ENCODE results near the gene OR7A5.
A peak's percentile ranks its signal among the peaks of the same experiment; 100 is the strongest.
"Not testable (repeated sequence)": the region's sequence is repeated elsewhere in the genome, so short reads cannot be mapped to it uniquely, and the experiment has no call there.

The OR7A5 gene

DNA sequence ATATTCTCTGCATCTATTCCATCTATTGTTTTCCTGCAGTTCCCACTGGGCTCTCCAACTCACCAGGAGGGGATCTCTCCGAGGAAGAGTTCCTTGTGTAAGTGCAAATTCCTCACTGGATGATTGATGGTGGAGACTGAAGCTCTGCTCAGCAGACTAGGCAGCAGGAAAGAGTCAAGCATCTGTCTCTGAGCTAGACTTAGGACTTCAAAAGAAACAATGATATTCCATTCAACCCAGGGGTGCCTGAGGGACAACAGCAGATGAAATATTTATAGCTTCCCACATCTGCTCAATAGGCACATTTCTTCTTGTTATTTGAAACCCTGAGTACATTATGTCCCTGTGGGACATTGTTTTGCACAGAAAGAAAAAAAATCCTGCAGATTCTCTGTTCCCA lies at the start of gene OR7A5, which contains the start of gene OR7C1:
Gene OR7A5 (minus strand): TSS at position 175 of the 400 bp plus-strand sequence. CDS start 6,944 bp downstream, outside the sequence.
Gene OR7C1 (minus strand): TSS at position 175 of the 400 bp plus-strand sequence. CDS start 35,049 bp downstream, outside the sequence.
- no peak for DNase-seq

DNA sequence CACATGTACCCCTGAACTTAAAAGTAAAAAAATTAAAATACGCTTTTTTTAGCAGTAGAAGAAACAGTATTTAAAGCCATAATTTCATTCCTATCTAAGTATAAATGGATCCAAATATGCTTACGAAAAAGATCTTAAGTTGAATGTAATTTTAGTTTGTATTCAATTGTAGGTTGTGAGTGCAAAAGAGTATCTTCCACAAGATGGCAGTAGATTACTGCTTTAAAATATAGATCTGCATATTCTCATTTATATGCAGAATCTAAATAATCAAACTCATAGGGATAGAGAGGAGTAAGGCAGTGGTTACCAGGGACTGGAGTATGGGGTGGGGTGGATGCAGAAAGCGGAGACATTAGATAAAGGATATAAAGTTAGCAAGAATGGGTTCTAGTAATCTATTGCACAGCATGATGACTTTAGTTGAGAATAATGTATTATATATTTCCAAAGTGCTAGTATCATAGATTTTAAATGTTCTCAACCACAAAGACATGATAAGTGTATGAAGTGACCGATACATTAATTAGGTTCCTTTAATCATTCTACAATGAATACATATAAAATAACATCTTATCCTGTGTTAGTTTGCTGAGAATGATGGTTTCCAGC lies 36.7 kb upstream of the OR7A5 start:
- DNase-seq, result peak; percentile 66

DNA sequence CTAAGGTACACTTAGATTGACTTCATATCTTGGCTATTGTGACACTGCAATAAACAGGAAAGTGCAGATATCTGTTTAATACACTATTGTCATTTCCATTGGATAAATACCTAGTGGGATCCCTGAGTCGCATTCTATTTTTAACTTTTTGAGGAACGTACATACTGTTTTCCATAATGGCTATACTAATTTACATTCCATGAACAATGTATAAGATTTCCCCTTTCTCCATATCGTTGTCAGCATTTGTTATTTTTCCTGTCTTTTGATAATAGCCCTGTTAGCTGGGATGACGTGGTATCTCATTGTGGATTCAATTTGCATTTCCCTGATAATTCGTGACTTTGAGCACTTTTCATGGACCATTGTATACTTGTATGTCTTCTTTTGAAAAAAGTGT lies 33.5 kb upstream of the OR7A5 start:
- DNase-seq, result no peak

DNA sequence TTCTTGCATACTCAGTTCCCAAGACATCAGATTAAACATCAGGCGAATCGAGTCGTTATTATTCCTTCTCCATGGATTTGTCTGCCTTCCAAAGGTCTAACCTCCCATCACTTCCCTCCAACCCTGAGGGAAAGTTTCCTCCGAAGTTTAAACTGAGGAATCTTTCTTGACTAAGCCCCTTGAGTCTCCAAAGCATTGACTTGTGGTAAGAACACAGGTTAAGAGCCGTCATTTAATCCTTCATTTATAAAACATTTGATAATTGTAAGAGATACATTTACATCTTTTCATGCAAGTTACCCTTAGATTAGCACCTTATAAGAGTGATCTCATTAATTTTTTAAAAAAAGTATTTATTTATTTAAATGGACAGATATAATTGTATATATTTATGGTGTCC lies 13.8 kb upstream of the OR7A5 start, which contains the start of gene OR7A10:
Gene OR7A10 (minus strand): TSS at position 101 of the 400 bp plus-strand sequence. CDS start 7,045 bp downstream, outside the sequence.
- no peak for DNase-seq

DNA sequence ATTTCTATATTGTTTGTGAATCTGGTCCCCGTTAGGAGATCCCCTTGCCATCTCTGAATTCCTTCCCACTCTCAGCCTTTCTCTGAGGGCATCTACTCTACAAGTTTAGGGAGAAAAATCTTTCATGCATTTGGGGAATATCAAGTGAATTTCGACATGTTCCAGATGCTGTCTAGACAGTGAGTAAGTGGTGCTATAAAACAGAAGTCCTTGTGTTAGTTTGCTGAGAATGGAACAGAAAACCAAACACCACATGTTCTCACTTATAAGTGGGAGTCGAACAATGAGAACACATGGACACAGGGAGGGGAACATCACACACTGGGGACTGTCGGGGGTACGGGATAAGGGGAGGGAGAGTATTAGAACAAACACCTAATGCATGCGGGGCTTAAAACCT lies 8.6 kb upstream of the OR7A5 start:
- no peak for DNase-seq

DNA sequence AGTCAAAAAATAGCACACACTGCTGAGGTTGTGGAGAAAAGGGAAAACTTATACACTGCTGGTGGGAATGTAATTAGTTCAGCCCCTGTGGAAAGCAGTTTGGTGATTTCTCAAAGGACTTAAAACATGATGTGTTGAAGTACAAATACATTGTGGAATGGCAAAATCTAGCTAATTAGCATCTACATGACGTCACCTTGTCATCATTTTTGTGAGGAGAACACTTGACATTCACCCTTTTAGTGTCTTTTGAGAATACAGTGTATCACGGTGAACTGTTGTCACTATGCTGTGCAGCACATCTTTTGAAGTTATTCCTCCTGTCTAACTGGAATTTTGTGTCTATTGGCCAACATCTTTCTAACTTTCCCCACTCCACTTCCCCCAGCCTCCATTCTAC lies 8.2 kb upstream of the OR7A5 start:
- DNase-seq, result no peak

DNA sequence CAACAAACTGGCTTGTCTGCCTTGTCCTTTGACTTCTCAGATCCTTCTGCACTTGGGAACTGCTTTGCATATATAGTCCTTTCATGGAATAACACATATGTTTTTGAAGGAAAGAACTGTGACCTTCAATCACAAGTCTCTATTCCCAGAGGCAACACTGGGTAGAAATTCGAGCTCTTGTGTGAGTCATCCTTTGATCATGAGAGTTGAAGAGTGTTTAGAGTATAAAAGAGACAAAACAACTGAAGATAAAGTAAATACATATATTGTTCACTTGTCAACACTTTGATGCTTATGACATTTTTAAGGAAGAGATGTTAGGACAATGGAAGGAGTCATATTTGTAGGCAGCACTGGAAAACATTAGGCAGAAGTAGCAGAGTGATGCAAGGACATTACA lies 5.2 kb upstream of the OR7A5 start:
- DNase-seq, result no peak

DNA sequence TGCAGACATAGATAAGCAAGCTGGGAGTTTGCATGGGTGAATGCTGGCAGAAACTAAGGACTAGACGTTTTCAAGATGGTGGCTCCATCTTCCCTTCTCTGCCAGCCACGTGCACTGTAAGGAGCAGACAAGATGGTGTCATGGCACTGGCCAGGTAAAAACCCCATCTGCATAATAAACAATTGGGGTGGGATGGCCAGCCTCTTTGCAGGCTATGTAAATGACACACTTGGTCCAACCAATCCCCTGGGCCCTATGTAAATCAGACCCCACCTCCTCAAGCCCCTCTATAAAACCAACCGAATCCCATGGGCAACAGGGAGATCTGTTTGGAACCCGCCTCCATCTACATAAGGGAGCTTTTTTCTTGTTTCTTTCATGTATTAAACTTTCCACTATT lies 2.4 kb upstream of the OR7A5 start:
- no peak for DNase-seq

DNA sequence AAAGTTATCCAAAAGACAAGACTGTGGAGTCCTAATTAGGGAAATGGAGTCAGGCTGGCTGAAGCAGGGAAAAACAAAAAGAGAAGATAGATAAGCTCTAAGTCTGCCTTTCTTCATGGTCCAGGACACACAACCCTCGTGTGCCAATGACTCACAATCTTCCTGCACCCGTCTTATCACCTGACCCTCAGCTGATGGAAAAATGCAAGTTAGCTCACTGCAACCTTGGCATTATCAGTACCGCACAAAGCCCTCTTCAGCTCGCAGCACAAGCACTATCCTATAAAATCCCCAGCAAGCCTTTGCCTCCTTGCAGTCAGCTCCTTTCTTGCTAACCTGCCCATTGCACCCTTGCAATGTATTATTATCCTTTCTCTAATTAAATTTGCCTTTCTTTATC lies 4.3 kb downstream of the OR7A5 start:
- DNase-seq, result peak; percentile 3

DNA sequence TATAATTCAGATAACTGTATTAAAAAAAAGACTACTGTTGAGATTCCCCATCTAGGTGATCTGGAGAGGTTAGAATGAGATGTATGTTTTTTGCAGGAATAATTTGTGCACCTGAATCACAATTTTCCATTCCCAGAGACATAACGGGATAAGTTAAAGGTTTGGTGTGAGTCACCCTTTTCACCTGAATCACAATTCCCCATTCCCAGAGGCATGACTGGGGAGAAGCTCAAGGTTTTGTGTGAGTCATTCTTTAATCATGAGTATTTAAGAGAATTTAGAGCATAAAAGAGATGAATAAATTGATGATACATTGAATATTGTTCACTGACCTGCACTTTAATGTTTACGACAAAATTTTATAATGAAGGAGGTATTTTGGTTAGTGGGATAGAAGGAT lies 9.0 kb downstream of the OR7A5 start:
- DNase-seq, result no peak

DNA sequence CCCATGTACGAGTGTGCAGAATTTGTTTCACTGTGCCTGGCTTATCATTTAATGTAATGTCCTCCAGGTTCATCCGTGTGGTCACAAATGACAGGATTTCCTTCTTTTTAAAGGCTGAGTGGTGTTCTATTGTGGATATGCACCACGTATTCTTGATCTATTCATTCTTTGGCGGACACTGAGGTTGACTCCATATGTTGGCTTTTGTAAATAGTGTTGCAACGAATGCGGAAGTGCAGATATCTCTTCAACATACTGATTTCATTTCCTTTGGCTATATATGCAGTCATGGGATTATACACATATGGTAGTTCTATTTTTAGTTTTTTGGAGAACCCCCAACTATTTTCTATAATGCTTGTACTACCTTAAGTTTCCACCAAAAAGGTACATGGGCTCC lies 13.0 kb downstream of the OR7A5 start:
- DNase-seq, result peak; percentile 56

DNA sequence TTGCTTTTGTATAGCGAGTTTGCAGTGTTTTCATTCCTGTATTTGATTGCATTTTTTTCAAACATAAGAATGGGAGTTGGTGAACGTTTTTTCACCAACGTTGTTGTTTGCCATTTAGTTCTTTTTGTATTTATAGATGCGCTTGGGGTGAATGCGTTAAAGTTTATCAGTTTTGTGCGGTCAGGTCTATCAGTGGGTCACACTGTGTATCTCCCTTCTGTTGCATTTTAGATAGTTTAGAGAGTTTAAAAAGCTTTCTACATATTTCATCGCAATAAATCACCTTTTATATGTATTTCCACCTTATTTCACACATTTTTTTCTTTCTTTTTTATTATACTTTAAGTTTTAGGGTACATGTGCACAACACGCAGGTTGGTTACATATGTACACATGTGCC lies 16.4 kb downstream of the OR7A5 start:
- no peak for DNase-seq

DNA sequence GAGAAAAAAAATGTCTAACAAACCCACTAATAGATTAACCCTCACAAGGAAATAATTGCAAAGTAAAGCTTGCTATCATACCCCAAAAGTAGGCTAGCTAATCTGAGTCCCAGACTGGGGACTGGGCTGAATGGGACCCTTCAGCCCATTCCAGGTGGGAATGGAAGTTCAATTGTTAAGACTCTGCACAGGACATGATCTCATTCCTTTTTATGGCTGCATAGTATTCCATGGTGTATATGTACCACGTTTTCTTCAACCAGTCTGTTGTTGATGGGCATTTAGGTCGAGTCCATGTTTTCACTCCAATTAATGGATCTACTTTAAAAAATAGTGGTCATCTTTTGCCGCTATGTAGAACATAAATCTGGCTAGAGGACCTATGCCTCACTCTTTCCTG lies 17.9 kb downstream of the OR7A5 start:
- no peak for DNase-seq

DNA sequence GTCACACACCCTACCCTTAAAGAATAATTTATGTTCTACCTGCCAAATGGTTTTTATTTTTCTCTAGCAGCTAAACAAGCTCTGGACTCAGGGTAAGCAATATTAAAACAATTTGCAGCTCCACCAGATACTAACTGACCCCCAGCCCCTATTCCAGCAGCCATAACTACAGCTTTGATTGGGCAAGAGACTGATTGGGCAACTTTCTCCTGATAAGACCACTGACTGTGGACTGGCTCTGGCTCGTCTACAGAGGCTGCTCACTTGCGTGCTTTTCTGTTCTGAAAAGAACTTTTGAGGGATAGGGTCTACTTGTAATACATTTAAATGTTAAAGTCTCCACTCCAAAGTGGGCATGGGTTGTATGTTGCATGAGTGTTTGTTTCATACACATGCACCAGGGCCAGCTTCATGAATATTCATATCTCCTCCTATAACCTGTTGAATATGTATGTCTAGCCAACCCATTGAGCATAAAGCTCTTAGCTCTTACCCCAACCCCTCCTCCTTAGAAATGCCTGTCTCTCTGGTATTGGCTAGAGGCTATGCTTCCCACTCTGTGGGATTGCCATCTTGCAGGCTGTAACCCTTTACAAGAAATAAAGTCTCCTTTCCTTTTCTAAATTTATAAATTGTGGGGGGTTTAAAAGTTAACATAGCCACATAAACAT lies 19.9 kb downstream of the OR7A5 start:
- DNase-seq, result no peak

DNA sequence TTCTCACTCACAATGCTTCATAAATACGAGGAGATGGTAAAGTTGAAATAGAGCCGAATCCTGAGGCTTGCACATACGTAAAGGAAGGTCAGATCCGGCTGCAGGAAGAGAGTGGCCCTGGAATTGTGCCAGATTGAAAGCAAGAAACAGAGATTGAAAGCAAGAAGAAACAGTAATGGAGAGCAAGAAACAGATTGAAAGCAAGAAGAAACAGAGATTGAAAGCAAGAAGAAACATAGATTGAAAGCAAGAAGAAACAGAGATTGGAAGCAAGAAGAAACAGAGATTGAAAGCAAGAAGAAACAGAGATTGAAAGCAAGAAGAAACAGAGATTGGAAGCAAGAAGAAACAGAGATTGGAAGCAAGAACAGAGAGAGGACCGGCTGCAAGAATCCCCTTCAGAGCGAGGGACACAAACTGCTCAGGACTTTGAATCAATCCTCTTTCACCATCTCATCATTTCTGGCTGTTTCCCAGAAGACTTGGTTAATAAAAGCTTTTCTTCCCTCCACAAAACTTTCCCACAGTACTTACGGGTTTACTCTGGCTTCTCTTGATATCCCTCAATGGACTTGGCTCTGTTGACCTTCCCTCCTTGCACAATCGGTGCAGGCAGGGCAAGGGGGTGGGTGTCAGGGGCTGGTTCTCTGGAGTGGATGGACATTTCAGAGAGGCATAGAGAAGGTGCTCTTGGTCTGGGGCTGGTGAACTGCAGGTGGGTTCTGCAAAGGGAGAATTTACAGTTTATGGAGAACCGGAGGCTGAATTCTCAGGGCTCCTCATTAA lies 25.5 kb downstream of the OR7A5 start:
- no peak for DNase-seq

DNA sequence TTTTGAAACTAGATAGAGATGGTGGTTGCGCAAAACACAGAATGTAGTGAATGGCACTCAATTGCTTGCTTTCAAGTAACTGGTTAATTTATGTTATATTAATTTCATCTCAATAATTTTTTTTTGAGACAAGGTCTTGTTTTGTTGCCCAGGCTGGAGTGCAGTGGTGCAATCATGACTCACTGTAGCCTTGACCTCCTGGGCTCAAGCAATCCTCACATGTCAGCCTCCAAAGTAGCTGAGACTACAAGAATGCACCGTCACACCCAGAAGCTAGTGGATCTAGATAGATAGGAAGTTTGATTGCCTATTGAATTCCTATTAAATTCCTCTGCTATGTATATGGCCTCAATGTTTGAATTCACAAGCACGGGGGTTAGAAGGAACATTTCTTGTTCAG lies 30.2 kb downstream of the OR7A5 start:
- peak; percentile 29 for DNase-seq

DNA sequence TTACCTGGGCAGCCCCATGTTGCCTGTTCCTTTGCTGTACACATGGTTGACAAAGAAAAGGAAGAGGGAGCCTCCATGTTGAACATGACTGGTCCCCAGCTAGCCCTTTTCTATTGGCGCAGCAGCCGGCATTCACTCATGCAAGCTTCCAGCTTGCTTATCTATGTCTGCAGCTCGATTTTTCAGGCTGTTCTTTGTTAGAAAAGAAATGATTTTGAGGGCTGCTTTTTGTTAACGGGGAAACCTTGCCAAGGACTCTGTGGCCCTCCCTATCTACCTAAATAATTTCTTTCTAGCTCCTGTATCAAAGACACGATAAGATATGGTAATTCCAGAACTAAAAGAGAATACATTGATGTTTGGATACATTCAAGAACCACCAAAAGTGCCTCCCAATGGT lies 36.2 kb downstream of the OR7A5 start:
- no peak for DNase-seq

DNA sequence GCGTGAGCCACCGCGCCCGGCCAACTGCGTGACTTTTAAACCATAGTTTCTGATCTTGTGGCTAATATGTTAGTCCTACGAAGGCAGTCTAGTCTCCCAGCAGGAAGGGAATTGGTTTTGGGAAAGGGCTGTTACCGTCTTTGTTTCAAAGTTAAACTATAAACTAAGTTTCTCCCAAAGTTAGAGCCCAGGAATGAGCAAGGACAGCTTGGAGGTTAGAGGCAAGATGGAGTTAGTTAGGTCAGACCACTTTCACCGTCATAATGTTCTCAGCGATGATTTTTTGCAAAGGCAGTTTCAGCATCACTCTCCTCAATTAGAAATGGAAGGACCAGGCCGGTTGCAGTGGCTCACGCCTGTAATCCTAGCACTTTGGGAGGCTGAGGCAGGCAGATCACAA lies 39.0 kb downstream of the OR7A5 start:
- DNase-seq, result no peak

DNA sequence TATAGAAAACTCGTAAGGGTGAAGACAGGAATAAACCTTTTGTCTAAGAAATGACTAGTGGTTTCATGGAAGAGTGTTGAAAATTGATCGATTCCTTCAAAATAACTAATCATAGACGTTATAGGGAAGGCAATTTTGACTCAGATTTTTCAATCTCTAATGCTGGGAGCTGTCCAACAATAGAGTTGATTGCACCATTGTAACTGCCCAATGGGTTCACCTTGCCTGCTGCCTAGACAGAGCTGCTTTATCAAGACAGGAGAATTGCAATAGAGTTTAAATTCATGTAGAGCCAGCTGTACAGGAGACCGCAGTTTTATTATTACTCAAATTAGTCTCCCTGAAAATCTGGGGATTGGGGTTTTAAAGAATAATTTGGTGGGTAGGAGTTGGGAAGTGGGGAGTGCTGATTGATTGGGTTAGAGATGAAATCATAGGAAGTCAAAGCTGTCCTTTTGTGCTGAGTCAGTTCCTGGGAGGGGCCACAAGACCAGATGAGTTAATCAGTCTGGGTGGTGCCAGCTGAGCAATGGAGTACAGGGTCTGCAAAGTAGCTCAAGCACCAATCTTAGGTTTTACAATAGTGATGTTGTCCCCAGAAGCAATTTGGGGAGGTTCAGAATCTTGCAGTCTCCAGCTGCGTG lies 39.8 kb downstream of the OR7A5 start:
- no peak for DNase-seq

DNA sequence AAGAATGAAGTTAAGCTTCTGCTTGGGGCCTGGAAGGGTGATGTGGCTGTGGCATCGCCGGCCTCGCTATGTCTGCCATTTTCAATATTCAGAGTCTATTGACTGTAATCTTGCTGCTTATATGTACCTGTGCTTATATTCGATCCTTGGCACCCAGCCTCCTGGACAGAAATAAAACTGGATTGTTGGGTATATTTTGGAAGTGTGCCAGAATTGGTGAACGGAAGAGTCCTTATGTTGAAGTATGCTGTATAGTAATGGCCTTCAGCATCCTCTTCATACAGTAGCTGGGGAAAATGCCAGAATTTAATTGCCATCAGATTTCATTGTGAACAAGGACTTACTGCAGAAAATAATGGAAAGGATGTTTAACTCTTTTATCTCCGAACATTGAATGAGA lies 42.7 kb downstream of the OR7A5 start:
- DNase-seq, result not testable (repeated sequence)

DNA sequence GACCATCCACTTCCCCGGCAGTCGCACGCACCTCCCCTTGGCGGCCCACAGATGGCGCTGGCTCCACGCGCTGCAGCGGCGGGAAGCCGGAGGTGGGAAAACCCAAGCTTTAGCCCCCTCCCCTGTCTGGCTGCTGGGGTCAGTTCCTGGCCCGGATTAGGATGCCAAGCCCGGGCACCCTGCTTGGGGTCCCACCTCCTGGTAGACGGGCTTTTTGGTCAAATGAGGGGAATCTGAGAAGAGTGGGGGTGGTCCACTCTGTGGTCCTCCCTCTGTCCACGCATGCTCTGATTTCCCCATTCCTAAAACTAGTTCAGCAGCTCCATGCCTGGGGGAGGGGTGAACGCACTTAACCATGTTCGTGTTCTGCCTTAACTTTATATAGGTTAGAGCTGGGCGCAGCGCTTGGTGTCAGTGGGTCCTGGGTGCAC lies 48.5 kb downstream of the OR7A5 start:
- peak; percentile 62 for DNase-seq

DNA sequence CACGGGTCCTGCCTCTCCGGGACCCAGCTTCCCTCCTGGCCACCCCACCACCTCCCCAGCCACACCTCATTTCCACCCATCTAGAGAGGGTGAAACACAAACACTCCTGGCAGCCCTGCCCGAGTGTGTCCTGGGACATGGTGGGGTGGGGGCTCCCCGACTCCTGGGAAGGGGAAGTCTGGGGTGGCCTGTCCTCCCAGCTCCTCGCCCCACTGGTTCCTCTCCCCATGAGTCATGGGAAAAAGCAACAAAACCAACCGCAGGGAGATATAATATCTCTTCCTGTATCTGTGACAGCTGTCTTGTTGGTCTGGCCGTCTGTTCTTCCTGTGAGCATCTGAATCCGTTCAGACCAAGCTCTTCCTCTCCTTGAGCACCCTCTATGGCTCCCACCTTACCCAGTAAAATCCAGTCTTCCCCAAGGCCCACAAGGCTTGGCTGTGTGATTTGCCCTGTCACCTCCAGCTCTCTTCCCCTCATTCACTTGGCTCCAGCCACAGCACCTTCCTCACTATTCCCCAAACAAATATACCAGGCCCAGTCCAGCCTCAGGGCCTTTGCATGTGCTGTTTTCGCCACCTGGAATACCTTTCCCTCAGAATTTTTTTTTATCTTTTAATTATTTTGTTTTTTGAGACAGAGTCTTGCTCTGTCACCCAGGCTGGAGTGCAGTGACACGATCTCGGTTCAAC lies 49.7 kb downstream of the OR7A5 start:
- peak; percentile 97 for DNase-seq

DNA sequence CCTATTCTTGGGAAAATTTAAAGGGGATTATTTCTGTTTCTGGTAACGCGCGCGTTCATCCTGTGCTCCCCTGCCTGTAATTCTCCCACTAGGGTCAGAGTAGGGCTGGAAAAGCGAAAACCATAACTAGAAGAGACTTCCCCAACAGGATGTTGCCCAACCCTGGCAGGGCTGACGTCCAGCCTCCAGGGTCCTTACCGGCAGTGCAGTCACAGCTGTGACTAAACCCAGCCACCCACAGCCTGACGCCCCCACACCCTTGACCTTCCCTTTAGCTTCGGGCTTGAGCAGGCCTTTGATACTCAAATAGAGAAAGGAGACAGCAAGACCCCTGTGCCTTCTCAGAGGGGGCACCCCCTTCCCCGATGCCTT lies 50.3 kb downstream of the OR7A5 start:
- peak; percentile 99 for DNase-seq

Measured in suppressor macrophage treated with lipopolysaccharide for 4 hours (primary cell).